ENCODE measurements around the gene TAP2. TPM values are rescaled to one million over a fixed set of nuclear protein-coding genes. Genes with fewer than 3 reads are reported as not detected.

Gene TAP2
- total RNA-seq, 1 donor from 2014 or later, result 81.8 TPM

DNA sequence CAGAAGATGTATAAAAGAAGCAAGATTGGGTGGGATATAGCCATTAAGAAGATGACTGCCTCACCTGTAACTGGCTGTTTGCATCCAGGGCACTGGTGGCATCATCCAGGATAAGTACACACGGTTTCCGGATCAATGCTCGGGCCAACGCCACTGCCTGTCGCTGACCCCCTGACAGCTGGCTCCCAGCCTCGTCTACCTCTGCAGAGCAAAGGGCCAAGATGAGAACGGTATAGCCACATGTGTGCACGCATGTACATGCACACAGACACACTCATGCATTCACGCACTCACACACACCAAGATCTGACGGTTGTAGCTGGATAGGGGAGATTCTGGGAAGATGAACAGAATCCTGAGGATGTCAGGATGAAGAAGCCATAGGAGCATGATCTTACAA, 8.5 kb upstream of the TAP2 start:
- Histone ChIP-seq H3K36me3 (peaks cover 74% of the 10 kb centered on the region), H3K27ac (no peak overlapping the region), H3K4me3 (no peak overlapping the region), H3K4me1 (peaks cover 53% of the 10 kb centered on the region), H3K27me3 (ENCODE audit: low read depth) (no peaks in the 10 kb centered on the region), H3K9me3 (no peaks in the 10 kb centered on the region)
- no peak for DNase-seq
- TF ChIP-seq CTCF (IDR thresholded peaks at IDR 0.05), result no peak
- ATAC-seq, result no peak
- intact Hi-C loops (cut with DNase I), result no loop called here

GRCh38 chr6:32845384-32845884, 6.9 kb upstream of the TAP2 start:
- TF ChIP-seq CTCF (IDR thresholded peaks at IDR 0.05), result no peak
- no peak for DNase-seq
- Histone ChIP-seq H3K4me3 (peak overlapping the region; percentile 92), H3K36me3 (peaks cover 74% of the 10 kb centered on the region), H3K4me1 (peaks cover 45% of the 10 kb centered on the region), H3K9me3 (no peaks in the 10 kb centered on the region), H3K27me3 (ENCODE audit: low read depth) (no peaks in the 10 kb centered on the region), H3K27ac (peak overlapping the region; percentile 91)
- ATAC-seq, result peak in 1 of 2 donors; percentile 2
- intact Hi-C loops (cut with DNase I), result no loop called here

- H3K36me3 ChIP-seq, result peaks cover 74% of the 10 kb centered on the region
- ATAC-seq (no peak), DNase-seq (no peak)
- H3K4me3 ChIP-seq, result peak overlapping the region; percentile 92
- H3K27me3 ChIP-seq (ENCODE audit: low read depth), result no peaks in the 10 kb centered on the region
- no peaks in the 10 kb centered on the region for H3K9me3 ChIP-seq
- peak overlapping the region; percentile 91 for H3K27ac ChIP-seq
- TF ChIP-seq CTCF (IDR thresholded peaks at IDR 0.05), result no peak
- intact Hi-C loops (cut with DNase I), result no loop called here
- peaks cover 40% of the 10 kb centered on the region for H3K4me1 ChIP-seq
Measured at GRCh38 chr6:32844839-32845383, 6.4 kb upstream of the TAP2 start.

DNA sequence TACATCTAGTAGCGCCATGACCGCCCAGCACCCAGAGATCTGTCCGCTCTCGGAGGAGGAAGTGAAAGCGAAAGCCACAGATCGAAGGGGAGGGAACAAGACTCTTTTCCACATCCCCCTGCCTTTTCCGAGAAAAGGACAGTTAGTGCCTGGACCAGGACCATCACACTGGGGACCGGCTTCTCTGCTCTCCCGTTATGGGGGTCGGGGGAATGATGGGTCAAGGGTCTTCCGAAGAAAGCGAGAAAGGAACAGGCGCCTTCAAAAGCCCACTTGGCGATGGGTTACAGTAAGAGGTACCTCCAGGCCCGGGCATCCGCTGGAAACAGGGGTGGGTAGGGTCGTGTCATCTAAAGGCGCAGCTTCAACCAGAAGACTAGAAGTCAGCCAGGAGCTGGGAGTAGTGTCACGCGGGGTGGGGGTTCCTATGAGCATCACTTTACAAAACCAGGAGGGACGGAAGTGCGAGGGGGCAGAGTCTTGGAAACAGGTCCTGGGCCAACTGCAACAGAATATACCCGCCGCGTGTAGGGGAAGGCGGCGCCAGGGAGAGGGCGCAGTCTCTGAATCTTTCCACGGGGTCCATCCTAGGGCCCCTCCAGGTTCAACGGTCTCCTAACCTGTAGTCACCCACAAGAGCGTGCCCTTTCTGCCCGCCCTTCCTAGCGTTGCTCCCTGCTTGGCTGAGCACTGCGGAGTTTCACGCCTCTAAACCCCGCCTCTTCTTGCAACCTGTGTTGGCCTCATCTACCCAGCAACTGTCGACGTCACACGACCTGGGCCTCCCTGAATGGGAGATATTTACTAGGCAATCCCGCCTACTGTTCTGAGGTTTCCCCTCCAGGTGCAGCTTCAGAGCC, 5.7 kb upstream of the TAP2 start, which contains the start of gene PSMB8:
TSS of gene PSMB8 (minus strand) at position 69 of the 860 bp plus-strand sequence. CDS start at position 18, 51 bp downstream.
- TF ChIP-seq CTCF (IDR thresholded peaks at IDR 0.05), result peak; percentile 19
- ATAC-seq (peak; percentile 97 to 98), DNase-seq (peak; percentile 98)
- Histone ChIP-seq H3K27me3 (ENCODE audit: low read depth) (no peaks in the 10 kb centered on the region), H3K9me3 (no peaks in the 10 kb centered on the region), H3K4me1 (peaks cover 40% of the 10 kb centered on the region), H3K4me3 (peak within 1 kb of the TSS; percentile 92), H3K27ac (peak within 1 kb of the TSS; percentile 91), H3K36me3 (peaks cover 68% of the 10 kb centered on the region)
- intact Hi-C loops (cut with DNase I), result no loop called here

GRCh38 chr6:32843331-32843978, 4.9 kb upstream of the TAP2 start:
- intact Hi-C loops (cut with DNase I), result no loop called here
- Histone ChIP-seq H3K27me3 (ENCODE audit: low read depth) (no peaks in the 10 kb centered on the region), H3K27ac (peak overlapping the region; percentile 91), H3K4me1 (peaks cover 47% of the 10 kb centered on the region), H3K9me3 (no peaks in the 10 kb centered on the region), H3K36me3 (peaks cover 61% of the 10 kb centered on the region), H3K4me3 (peak overlapping the region; percentile 92)
- ATAC-seq, result no peak
- no peak for DNase-seq
- no peak for TF ChIP-seq CTCF (IDR thresholded peaks at IDR 0.05)
